ENCODE results near the gene USP47. TPM values are rescaled to one million over a fixed set of nuclear protein-coding genes. Genes with fewer than 3 reads are reported as not detected.

USP47 gene
- total RNA-seq, 1 experiment from 2014 or later: 37.5 TPM

DNA sequence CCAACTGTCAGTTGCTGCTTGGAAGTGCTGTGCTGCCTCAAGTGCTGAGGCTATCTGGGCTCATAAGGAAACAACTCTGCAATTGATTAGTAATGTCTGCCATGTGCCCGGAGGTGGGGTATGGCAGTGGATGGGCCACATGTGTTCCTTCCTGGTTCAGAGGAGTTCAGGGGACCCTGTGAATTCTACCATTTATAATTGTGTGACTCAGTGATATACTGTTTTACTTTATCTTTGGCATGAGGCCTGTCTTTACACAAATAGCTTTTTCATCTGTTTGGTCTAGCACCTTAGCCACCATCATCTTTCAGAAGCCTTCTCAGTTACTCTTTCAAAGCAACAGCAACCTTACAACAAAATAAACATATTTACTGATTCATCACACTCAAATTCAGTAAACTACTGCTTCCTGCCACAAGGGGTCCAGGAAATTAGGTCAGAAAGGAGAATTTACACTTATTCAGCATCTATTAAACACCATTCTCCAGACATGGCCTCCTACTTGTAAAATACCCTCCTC lies 145.8 kb downstream of the USP47 start:
- Mint-ChIP-seq H3K27me3 (ENCODE audit: unreplicated experiment) (no peaks in the 10 kb centered on the region), H3K27ac (ENCODE audit: unreplicated experiment) (no peak overlapping the region), H3K4me3 (ENCODE audit: low read depth, unreplicated experiment) (no peak overlapping the region), H3K4me1 (ENCODE audit: low read depth, unreplicated experiment) (peaks cover 6% of the 10 kb centered on the region), H3K36me3 (ENCODE audit: insufficient read depth, unreplicated experiment) (no peaks in the 10 kb centered on the region), H3K9me3 (ENCODE audit: low read depth, unreplicated experiment) (no peaks in the 10 kb centered on the region)
- BruUV-seq (replicated peaks): no TSS peak
- CTCF ChIA-PET: interaction anchor here (1.0 kb wide), 1 partner anchor 21 kb away, joined by 3 read pairs; no protein-coding TSS in a partner anchor
- peak; percentile 32 for DNase-seq
- TF ChIP-seq, protein P1, sequence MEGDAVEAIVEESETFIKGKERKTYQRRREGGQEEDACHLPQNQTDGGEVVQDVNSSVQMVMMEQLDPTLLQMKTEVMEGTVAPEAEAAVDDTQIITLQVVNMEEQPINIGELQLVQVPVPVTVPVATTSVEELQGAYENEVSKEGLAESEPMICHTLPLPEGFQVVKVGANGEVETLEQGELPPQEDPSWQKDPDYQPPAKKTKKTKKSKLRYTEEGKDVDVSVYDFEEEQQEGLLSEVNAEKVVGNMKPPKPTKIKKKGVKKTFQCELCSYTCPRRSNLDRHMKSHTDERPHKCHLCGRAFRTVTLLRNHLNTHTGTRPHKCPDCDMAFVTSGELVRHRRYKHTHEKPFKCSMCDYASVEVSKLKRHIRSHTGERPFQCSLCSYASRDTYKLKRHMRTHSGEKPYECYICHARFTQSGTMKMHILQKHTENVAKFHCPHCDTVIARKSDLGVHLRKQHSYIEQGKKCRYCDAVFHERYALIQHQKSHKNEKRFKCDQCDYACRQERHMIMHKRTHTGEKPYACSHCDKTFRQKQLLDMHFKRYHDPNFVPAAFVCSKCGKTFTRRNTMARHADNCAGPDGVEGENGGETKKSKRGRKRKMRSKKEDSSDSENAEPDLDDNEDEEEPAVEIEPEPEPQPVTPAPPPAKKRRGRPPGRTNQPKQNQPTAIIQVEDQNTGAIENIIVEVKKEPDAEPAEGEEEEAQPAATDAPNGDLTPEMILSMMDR (IDR thresholded peaks at IDR 0.05; ENCODE audit: unreplicated experiment): no peak
- intact Hi-C loops (cut with micrococcal nuclease; ENCODE audit: unreplicated experiment): no loop called here

DNA sequence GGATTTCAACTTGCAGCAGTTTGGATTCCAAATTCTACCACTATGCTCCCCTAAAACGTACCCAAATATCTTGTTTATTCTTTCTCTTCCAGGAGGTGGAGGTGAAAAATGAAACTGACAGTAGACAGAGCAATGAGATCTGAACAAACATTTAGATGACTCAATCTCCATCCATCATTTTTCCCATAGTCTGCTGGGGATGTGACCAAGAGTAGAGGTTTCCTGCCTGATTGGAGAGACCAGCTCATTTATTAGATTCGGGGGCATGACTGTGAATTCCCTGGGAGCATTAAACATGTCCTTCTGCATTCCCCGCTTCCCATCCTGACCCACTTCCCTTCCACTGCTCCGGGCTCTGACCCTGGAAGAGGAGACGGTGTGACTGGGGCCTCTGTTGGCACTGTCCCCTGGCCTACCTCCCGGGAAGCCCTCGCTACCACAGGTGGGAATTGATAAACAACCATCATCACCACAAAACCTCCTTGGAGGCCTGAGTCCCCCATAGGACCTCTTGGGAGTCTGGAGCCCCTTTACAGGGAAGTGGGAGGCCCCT lies 146.4 kb downstream of the USP47 start:
- H3K4me3 Mint-ChIP-seq (ENCODE audit: low read depth, unreplicated experiment): no peak overlapping the region
- TF ChIP-seq, protein P1 (IDR thresholded peaks at IDR 0.05; ENCODE audit: unreplicated experiment): no peak
- BruUV-seq (replicated peaks): no TSS peak
- CTCF ChIA-PET: interaction anchor here (1.0 kb wide), 1 partner anchor 21 kb away, joined by 3 read pairs; no protein-coding TSS in a partner anchor
- DNase-seq: no peak
- no peak overlapping the region for H3K27ac Mint-ChIP-seq (ENCODE audit: unreplicated experiment)
- H3K36me3 Mint-ChIP-seq (ENCODE audit: insufficient read depth, unreplicated experiment): no peaks in the 10 kb centered on the region
- intact Hi-C loops (cut with micrococcal nuclease; ENCODE audit: unreplicated experiment): no loop called here
- H3K4me1 Mint-ChIP-seq (ENCODE audit: low read depth, unreplicated experiment): peaks cover 10% of the 10 kb centered on the region
- no peaks in the 10 kb centered on the region for H3K9me3 Mint-ChIP-seq (ENCODE audit: low read depth, unreplicated experiment)
- no peaks in the 10 kb centered on the region for H3K27me3 Mint-ChIP-seq (ENCODE audit: unreplicated experiment)

DNA sequence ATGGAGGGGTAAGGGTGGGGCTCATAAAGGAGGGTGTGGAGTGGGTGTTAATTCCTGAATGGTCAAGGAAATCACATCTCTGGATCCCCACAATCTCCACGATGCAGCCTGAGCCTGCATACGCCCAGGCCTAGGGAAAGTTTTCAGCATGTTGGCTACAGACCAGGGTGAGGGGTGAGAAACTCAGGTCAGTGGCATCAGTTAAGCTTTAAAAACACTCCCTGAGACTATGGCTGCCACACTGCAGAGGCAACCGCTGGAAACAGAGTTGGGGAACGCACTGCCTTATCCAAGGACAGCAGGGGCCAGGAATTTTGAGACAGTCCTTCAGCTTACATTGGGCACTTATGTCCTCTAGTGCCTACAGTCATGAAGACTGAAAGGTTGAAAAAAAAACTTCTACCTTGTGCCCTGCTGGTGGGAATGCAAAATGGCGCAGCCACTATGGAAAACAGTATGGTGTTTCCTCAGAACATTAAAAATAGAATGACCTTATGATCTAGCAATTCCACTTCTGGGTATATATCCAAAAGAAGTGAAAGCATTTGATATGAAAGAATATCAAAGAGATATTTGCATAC lies 147.0 kb downstream of the USP47 start:
- Mint-ChIP-seq H3K36me3 (ENCODE audit: insufficient read depth, unreplicated experiment) (no peaks in the 10 kb centered on the region), H3K4me1 (ENCODE audit: low read depth, unreplicated experiment) (peaks cover 15% of the 10 kb centered on the region), H3K27ac (ENCODE audit: unreplicated experiment) (no peak overlapping the region), H3K4me3 (ENCODE audit: low read depth, unreplicated experiment) (no peak overlapping the region), H3K9me3 (ENCODE audit: low read depth, unreplicated experiment) (no peaks in the 10 kb centered on the region), H3K27me3 (ENCODE audit: unreplicated experiment) (no peaks in the 10 kb centered on the region)
- DNase-seq: no peak
- TF ChIP-seq, protein P1 (IDR thresholded peaks at IDR 0.05; ENCODE audit: unreplicated experiment): no peak
- CTCF ChIA-PET: no interaction called here
- intact Hi-C loops (cut with micrococcal nuclease; ENCODE audit: unreplicated experiment): no loop called here
- no TSS peak for BruUV-seq (replicated peaks)

DNA sequence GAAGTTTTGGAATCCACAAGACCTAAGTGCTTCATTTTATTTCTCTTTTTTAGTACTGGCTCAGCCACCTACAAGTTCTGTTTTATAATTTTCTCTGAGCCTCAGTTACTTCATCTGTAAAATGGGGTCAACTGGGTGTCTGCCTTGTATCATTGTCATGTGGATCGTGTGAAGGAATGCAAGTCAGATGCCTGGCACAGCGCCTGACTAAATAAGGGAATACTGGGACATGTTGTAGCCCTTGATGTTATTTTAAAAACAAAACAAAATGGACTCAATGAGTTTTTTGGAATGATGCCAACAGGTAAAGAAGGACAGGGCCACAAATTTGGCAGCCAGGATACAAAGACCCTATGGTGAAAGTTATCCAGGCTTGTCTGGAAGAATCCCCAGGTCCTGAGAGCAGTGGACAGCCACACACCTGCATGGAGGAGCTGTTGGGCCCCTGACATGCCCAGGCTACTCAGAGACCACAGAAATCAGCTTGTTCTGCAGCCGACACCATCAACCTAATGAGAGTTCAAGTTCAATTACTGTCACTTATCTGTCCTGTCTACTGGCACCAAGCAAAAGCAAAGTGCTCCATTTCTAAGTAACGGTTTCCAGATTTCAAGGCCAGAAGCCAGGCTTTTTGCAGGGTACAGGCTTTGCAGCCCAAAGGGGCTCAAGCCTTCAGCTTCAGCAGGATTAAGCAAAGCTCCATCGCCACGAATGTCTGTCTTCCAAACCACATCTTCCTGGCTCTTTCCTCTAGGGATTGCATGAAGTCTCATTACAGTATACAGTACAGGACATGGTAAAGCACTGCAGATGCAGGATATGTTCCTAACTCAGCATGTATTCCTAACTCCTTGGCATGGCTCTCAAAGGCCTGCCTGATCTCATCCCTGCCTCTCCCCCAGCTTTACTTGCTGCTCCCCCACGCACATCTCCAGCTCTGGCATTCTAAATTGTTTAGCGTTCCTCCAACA lies 148.3 kb downstream of the USP47 start:
- Mint-ChIP-seq H3K36me3 (ENCODE audit: insufficient read depth, unreplicated experiment) (no peaks in the 10 kb centered on the region), H3K4me1 (ENCODE audit: low read depth, unreplicated experiment) (peaks cover 26% of the 10 kb centered on the region), H3K27ac (ENCODE audit: unreplicated experiment) (no peak overlapping the region), H3K9me3 (ENCODE audit: low read depth, unreplicated experiment) (no peaks in the 10 kb centered on the region), H3K4me3 (ENCODE audit: low read depth, unreplicated experiment) (no peak overlapping the region), H3K27me3 (ENCODE audit: unreplicated experiment) (no peaks in the 10 kb centered on the region)
- CTCF ChIA-PET: no interaction called here
- no peak for DNase-seq
- TF ChIP-seq, protein P1 (IDR thresholded peaks at IDR 0.05; ENCODE audit: unreplicated experiment): no peak
- no TSS peak for BruUV-seq (replicated peaks)
- intact Hi-C loops (cut with micrococcal nuclease; ENCODE audit: unreplicated experiment): loop anchor here (5.0 kb wide), 1 partner anchor 52 kb away; no protein-coding TSS in a partner anchor

Data from Calu3 (cell line).